ENCODE data around the gene IRS2. TPM values are rescaled to one million over a fixed set of nuclear protein-coding genes. Genes with fewer than 3 reads are reported as not detected.

Gene IRS2
- total and polyA plus RNA-seq, 2 of the 8 experiments (the other 6 are each of a cell fraction or from before 2014, with no cell fraction given): 2.6 to 17.0 TPM

DNA sequence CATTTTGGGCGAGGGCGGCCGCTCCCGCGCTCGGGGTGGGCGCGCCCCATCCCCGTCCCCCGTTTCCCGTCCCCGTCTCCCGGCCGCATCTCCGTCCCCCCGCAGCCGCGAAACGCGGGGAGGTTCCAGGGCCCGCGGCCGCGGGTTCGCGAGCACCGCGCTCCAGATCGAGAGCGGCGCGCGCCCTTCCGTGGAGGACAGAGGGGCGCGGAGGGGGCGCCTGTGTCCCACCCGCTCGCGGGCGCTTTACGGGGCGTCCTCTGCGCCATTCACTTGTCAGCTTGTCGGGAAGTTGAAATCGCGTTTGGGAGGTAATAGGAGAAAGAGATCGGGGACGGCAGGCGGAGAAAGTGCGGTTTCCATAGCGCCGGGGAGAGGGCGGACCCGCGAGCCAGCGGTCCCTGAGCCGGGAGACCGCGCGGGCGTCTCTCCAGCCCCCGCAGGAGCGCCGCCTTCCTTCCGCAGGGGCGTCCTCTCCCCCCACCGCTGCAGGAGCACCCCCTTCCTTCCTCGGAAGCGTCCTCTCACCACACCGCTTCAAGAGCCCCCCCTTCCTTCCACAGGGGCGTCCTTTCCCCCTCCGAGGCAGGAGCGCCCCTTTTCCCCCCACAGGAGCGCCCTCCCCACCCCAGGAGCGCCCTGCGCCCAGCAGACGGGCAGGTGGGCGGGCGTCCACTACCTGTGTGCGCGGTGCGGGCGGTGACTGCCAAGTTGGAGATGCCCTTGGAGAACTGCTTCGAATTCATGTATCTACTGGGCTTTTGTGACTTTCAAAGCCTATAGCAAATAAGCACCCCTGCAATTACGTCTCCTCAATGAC is 962 bp upstream of the IRS2 start (continued):
- peak; percentile 87 for TF ChIP-seq ASH2L (IDR thresholded peaks at IDR 0.05; ENCODE audit: low read length)

Measured in H1 (cell line).